ENCODE results near the gene ATF7. TPM values are rescaled to one million over a fixed set of nuclear protein-coding genes. Genes with fewer than 3 reads are reported as not detected.

Gene ATF7
- polyA plus RNA-seq, 1 experiment = 27.1 TPM

DNA sequence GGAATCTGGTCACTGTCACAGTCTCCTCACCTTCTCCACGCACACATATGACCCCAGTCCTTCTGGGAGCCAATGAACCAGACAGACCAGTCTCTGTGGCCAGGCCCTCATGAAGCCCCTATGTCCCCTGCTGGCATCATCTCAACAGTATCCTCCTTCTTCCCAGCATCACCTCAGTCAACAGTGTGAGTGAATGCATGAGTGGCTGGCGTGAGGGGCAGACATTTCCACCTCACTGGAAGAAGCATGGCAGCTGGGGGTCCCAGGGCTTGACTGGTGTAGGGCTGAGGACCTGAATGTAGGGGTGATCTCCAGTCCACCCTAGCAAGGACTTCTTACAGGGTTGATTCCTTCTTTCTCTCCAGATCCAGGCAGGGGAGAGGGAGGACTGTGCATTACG, 128.7 kb downstream of the ATF7 start:
- Histone ChIP-seq H3K27ac (ENCODE audit: low read depth, low read length) (no peak overlapping the region), H3K27me3 (ENCODE audit: control insufficient read depth, insufficient read depth, low read length) (no peaks in the 10 kb centered on the region), H3K9me3 (ENCODE audit: control insufficient read depth, insufficient read depth, low read length) (no peaks in the 10 kb centered on the region; the same call in 1 of the 2 replicates), H3K4me3 (ENCODE audit: low read depth, low read length) (no peak overlapping the region)
- DNase-seq (ENCODE audit: low read depth, low spot score) = no peak
- TF ChIP-seq CTCF (IDR thresholded peaks at IDR 0.05; ENCODE audit: low read depth, low read length) = no peak
- CTCF ChIA-PET = interaction anchor here (0.7 to 1.0 kb wide), 2 partner anchors 24 to 145 kb away, joined by 3 read pairs; no protein-coding TSS in a partner anchor
- POLR2A ChIA-PET = interaction anchor here (4.3 kb wide), 1 partner anchor 16 kb away, joined by 50 read pairs; no protein-coding TSS in a partner anchor

- H3K4me3 ChIP-seq (ENCODE audit: low read depth, low read length) = peak overlapping the region; percentile 35
- no peaks in the 10 kb centered on the region; the same call in 1 of the 2 replicates for H3K9me3 ChIP-seq (ENCODE audit: control insufficient read depth, insufficient read depth, low read length)
- H3K27me3 ChIP-seq (ENCODE audit: control insufficient read depth, insufficient read depth, low read length) = no peaks in the 10 kb centered on the region
- CTCF ChIA-PET = no interaction called here
- TF ChIP-seq CTCF (IDR thresholded peaks at IDR 0.05; ENCODE audit: low read depth, low read length) = no peak
- no peak for DNase-seq (ENCODE audit: low read depth, low spot score)
- H3K27ac ChIP-seq (ENCODE audit: low read depth, low read length) = peak overlapping the region; percentile 39
- POLR2A ChIA-PET = interaction anchor here (1.0 to 1.3 kb wide), 3 partner anchors 15 to 55 kb away, joined by 3 to 4 read pairs (median 3); partner anchors contain the start of gene PRR13
These were observed 129.5 kb downstream of the ATF7 start for GRCh38 chr12:53496752-53497032.

DNA sequence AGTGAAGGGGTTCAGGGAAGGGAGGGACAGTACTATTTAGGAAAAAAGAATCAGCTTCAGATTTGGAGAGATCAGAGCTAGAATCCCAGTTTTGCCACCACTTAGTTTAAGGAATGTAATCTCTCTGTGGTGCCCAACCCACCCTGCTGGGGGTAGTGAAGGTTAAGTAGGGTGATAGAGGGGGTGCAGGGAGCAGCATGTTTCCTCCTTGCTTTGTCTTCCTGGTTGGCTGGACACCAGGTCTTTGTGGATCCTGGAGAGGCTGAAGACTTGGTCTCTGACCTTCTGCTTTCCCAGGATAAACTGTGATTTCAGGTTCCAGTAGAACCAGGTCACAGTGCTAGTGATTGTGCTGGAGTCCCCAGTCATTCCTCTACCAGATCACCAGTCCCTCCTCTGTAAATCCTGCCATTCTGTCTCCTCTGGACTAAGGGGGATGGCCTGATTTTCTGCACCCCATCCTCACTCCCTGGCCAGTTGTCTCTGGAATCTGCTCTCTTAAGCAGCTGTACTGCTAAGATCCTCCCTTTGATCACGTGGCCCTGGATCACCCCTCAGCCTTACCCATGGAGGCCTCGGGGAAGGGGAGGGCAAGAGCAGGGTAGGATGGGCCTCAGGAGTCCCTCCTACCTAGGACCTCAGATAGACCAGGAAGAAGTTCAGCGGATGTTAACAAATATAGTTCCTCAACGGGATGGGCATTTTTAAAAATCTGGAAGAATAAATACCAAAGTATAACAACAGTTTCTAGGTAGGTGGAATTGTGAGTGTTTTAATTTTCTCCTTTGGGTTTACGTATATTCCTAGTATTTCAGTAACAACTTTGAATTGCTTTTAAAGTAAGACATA, 130.1 kb downstream of the ATF7 start:
- peak overlapping the region; percentile 47 for H3K27ac ChIP-seq (ENCODE audit: low read depth, low read length)
- DNase-seq (ENCODE audit: low read depth, low spot score) = peak; percentile 71
- H3K4me3 ChIP-seq (ENCODE audit: low read depth, low read length) = peak overlapping the region; percentile 18; the same call in 1 of the 2 replicates
- POLR2A ChIA-PET = interaction anchor here (1.0 to 1.3 kb wide), 3 partner anchors 14 to 55 kb away, joined by 3 to 4 read pairs (median 3); partner anchors contain the start of gene PRR13
- CTCF ChIA-PET = interaction anchor here (1.2 kb wide), 1 partner anchor 144 kb away, joined by 3 read pairs; no protein-coding TSS in a partner anchor
- H3K9me3 ChIP-seq (ENCODE audit: control insufficient read depth, insufficient read depth, low read length) = no peaks in the 10 kb centered on the region
- TF ChIP-seq CTCF (IDR thresholded peaks at IDR 0.05; ENCODE audit: low read depth, low read length) = no peak
- no peaks in the 10 kb centered on the region for H3K27me3 ChIP-seq (ENCODE audit: control insufficient read depth, insufficient read depth, low read length)

- POLR2A ChIA-PET = interaction anchor here (1.7 kb wide), 1 partner anchor 12 kb away, joined by 7 read pairs; no protein-coding TSS in a partner anchor
- Histone ChIP-seq H3K4me3 (ENCODE audit: low read depth, low read length) (peak overlapping the region; percentile 60), H3K9me3 (ENCODE audit: control insufficient read depth, insufficient read depth, low read length) (no peaks in the 10 kb centered on the region), H3K27me3 (ENCODE audit: control insufficient read depth, insufficient read depth, low read length) (no peaks in the 10 kb centered on the region), H3K27ac (ENCODE audit: low read depth, low read length) (peak overlapping the region; percentile 65)
- CTCF ChIA-PET = interaction anchor here (0.6 to 2.1 kb wide), 4 partner anchors 15 to 173 kb away, joined by 3 to 5 read pairs (median 4); no protein-coding TSS in a partner anchor
- TF ChIP-seq CTCF (IDR thresholded peaks at IDR 0.05; ENCODE audit: low read depth, low read length) = no peak
- no peak for DNase-seq (ENCODE audit: low read depth, low spot score)
These were observed 132.4 kb downstream of the ATF7 start for GRCh38 chr12:53493610-53494391.
